ENCODE results near the gene RUNX3. TPM values are rescaled to one million over a fixed set of nuclear protein-coding genes. Genes with fewer than 3 reads are reported as not detected.
A peak's percentile ranks its signal among the peaks of the same experiment; 100 is the strongest.

Gene RUNX3
- total RNA-seq, 1 donor from 2014 or later, result 0.41 TPM

- H3K4me1 Mint-ChIP-seq (ENCODE audit: unreplicated experiment), result peaks cover 15% of the 10 kb centered on the region
- no peaks in the 10 kb centered on the region for H3K36me3 Mint-ChIP-seq
- H3K9me3 Mint-ChIP-seq, result no peaks in the 10 kb centered on the region
- no peak overlapping the region for H3K4me3 Mint-ChIP-seq
- TF ChIP-seq, protein P1, sequence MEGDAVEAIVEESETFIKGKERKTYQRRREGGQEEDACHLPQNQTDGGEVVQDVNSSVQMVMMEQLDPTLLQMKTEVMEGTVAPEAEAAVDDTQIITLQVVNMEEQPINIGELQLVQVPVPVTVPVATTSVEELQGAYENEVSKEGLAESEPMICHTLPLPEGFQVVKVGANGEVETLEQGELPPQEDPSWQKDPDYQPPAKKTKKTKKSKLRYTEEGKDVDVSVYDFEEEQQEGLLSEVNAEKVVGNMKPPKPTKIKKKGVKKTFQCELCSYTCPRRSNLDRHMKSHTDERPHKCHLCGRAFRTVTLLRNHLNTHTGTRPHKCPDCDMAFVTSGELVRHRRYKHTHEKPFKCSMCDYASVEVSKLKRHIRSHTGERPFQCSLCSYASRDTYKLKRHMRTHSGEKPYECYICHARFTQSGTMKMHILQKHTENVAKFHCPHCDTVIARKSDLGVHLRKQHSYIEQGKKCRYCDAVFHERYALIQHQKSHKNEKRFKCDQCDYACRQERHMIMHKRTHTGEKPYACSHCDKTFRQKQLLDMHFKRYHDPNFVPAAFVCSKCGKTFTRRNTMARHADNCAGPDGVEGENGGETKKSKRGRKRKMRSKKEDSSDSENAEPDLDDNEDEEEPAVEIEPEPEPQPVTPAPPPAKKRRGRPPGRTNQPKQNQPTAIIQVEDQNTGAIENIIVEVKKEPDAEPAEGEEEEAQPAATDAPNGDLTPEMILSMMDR (conservative IDR thresholded peaks at IDR 0.05), result no peak
- no peak overlapping the region for H3K27ac Mint-ChIP-seq
- DNase-seq (ENCODE audit: extremely low spot score, unreplicated experiment), result no peak
- H3K27me3 Mint-ChIP-seq, result peaks cover 55% of the 10 kb centered on the region
Observed at GRCh38 chr1:24935196-24935526, 5.1 kb upstream of the RUNX3 start.

DNA sequence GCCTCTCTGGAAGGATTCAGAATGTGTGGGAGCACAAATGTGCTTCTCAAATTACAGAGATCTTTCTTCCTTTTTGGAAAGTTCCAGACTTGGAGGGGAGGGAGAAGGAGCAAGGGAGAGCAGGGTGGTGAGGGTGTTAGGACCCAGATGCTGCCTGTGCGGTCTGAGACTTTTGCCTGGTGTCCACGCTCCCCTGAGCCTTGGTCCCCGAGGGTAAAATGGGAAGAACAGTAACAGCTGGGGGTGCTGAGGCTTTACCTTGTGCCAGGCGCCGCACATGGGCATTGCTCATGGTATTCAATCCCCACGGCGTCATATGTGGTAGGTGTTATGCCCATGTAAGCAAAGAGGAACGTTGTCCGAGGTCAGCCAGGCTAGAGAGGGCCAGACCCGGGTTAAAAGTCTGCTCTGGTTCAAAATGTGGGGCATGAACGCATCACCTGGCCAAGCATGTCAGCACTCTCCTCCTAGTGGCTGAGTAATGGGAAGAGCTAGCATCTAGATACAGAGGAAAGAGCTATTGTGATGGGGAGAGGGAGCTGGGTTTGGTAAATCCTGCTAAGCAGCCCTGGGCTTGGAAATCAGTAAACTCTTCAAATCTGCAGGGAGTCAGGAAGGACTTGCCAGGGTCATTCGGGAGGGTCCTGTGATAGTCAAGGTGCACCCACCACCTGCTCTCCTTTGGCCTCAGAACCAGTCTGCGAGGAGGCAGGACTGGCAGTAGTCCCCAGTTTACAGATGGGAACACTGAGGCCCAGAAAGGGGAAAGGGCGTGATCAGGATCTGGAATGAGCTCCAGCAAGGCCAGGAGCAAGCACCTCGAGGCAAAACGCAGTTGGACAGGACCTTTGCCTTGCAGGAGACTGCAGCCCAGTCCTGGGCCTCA lies 4.5 kb upstream of the RUNX3 start:
- H3K9me3 Mint-ChIP-seq, result no peaks in the 10 kb centered on the region
- H3K27ac Mint-ChIP-seq, result no peak overlapping the region
- no peak for DNase-seq (ENCODE audit: extremely low spot score, unreplicated experiment)
- H3K36me3 Mint-ChIP-seq, result no peaks in the 10 kb centered on the region
- H3K4me1 Mint-ChIP-seq (ENCODE audit: unreplicated experiment), result peaks cover 15% of the 10 kb centered on the region
- TF ChIP-seq, protein P1 (conservative IDR thresholded peaks at IDR 0.05), result no peak
- H3K4me3 Mint-ChIP-seq, result no peak overlapping the region
- H3K27me3 Mint-ChIP-seq, result peaks cover 55% of the 10 kb centered on the region

- H3K9me3 Mint-ChIP-seq, result no peaks in the 10 kb centered on the region
- H3K36me3 Mint-ChIP-seq, result no peaks in the 10 kb centered on the region
- H3K4me3 Mint-ChIP-seq, result peak overlapping the region; percentile 55
- TF ChIP-seq, protein P1 (conservative IDR thresholded peaks at IDR 0.05), result no peak
- peaks cover 57% of the 10 kb centered on the region for H3K27me3 Mint-ChIP-seq
- peaks cover 15% of the 10 kb centered on the region for H3K4me1 Mint-ChIP-seq (ENCODE audit: unreplicated experiment)
- DNase-seq (ENCODE audit: extremely low spot score, unreplicated experiment), result no peak
- no peak overlapping the region for H3K27ac Mint-ChIP-seq
Observed at GRCh38 chr1:24933468-24933867, 3.4 kb upstream of the RUNX3 start.

GRCh38 chr1:24932725-24933294 lies 2.7 kb upstream of the RUNX3 start:
- peak overlapping the region; percentile 68 for H3K4me3 Mint-ChIP-seq
- DNase-seq (ENCODE audit: extremely low spot score, unreplicated experiment), result no peak
- H3K27ac Mint-ChIP-seq, result no peak overlapping the region
- no peaks in the 10 kb centered on the region for H3K9me3 Mint-ChIP-seq
- peaks cover 16% of the 10 kb centered on the region for H3K4me1 Mint-ChIP-seq (ENCODE audit: unreplicated experiment)
- TF ChIP-seq, protein P1 (conservative IDR thresholded peaks at IDR 0.05), result no peak
- no peaks in the 10 kb centered on the region for H3K36me3 Mint-ChIP-seq
- peaks cover 64% of the 10 kb centered on the region for H3K27me3 Mint-ChIP-seq

GRCh38 chr1:24932284-24932683 lies 2.2 kb upstream of the RUNX3 start:
- H3K27ac Mint-ChIP-seq, result no peak overlapping the region
- H3K27me3 Mint-ChIP-seq, result peaks cover 69% of the 10 kb centered on the region
- no peaks in the 10 kb centered on the region for H3K9me3 Mint-ChIP-seq
- H3K36me3 Mint-ChIP-seq, result no peaks in the 10 kb centered on the region
- DNase-seq (ENCODE audit: extremely low spot score, unreplicated experiment), result peak; percentile 83
- TF ChIP-seq, protein P1 (conservative IDR thresholded peaks at IDR 0.05), result peak; percentile 90
- peaks cover 18% of the 10 kb centered on the region for H3K4me1 Mint-ChIP-seq (ENCODE audit: unreplicated experiment)
- H3K4me3 Mint-ChIP-seq, result peak overlapping the region; percentile 68
